Panc1 (cell line): Measurements from ENCODE around the gene TFEB. TPM values are rescaled to one million over a fixed set of nuclear protein-coding genes. Genes with fewer than 3 reads are reported as not detected.

Experiments
- ATAC-seq: fragments of 200-7000 bp; cut with Tn5 transposase; 2 replicates; pipeline ENCODE4 v1.9.1; 2020; ENCODE audit warnings: mild to moderate bottlenecking, moderate library complexity
- BruUV-seq: library from RNA; stranded (reverse); fragments of 400-500 nt; replicated peaks from 2 replicates; lab custom pipeline; 2021; lab: Mats Ljungman, UMichigan
- CTCF ChIA-PET: fragments of 300-600 bp; sonication (Branson Sonifier 250); formaldehyde crosslinking; loops from one replicate; lab custom pipeline; 2022; ENCODE audit warnings: antibody characterized with exemption; lab: Charles Lee
- POLR2A ChIA-PET: fragments of 300-600 bp; sonication (Branson Sonifier 250); formaldehyde crosslinking; loops from one replicate; lab custom pipeline; 2022; ENCODE audit warnings: antibody characterized with exemption; lab: Charles Lee
- DNase-seq: peaks from one replicate; pipeline ENCODE4 v3.0.0-alpha.2; 2010; ENCODE audit warnings: low read depth, low spot score
- H3K27ac ChIP-seq: 2 replicates; pipeline ENCODE4 v1.5.1; 2011; ENCODE audit warnings: mild to moderate bottlenecking, low read length, inconsistent platforms
- H3K27me3 ChIP-seq: fragments of 200-500 bp; sonication (Bioruptor generic); 2 replicates; pipeline ENCODE4 v1.6.0; 2014; ENCODE audit warnings: low read length, inconsistent platforms; ENCODE audit not compliant: control insufficient read depth, insufficient read depth
- H3K36me3 ChIP-seq: fragments of 200-500 bp; sonication (Bioruptor generic); 2 replicates; pipeline ENCODE4 v1.5.1; 2014; ENCODE audit warnings: inconsistent platforms, mild to moderate bottlenecking, low read length, moderate library complexity; ENCODE audit not compliant: control insufficient read depth, insufficient read depth
- H3K4me1 ChIP-seq: 2 replicates; pipeline ENCODE4 v1.5.1; 2011; ENCODE audit warnings: inconsistent platforms, mild to moderate bottlenecking, low read length, moderate library complexity; ENCODE audit not compliant: control insufficient read depth, insufficient read depth
- H3K4me3 ChIP-seq, 2 experiments: 2 replicates each; pipeline ENCODE4 v1.5.1; 2011 to 2012; ENCODE audit warnings: low read depth in 2 of 2, low read length in 2 of 2, mild to moderate bottlenecking in 2 of 2, inconsistent platforms in 1 of 2, moderate library complexity in 1 of 2
- H3K9me3 ChIP-seq: fragments of 200-500 bp; sonication (Bioruptor generic); 2 replicates; pipeline ENCODE4 v1.5.1; 2014; ENCODE audit warnings: low read depth, mild to moderate bottlenecking, inconsistent platforms, low read length, moderate library complexity; ENCODE audit not compliant: control insufficient read depth, insufficient read depth
- POLR2AphosphoS5 ChIP-seq: IDR thresholded peaks from 2 replicates; pipeline ENCODE4 v1.6.1; 2012; ENCODE audit warnings: mild to moderate bottlenecking, low read depth, low read length, moderate library complexity
- REST ChIP-seq, 2 experiments: IDR thresholded peaks; 2 replicates each; pipeline ENCODE4 v1.6.1; 2011 to 2012; ENCODE audit warnings: low read depth in 2 of 2, control low read depth in 1 of 2, low read length in 1 of 2, mild to moderate bottlenecking in 1 of 2, moderate library complexity in 1 of 2; ENCODE audit not compliant: insufficient read depth in 1 of 2
- SIN3A ChIP-seq: IDR thresholded peaks from 2 replicates; pipeline ENCODE4 v1.6.1; 2012; ENCODE audit warnings: low read depth, mild to moderate bottlenecking, low read length, moderate library complexity, borderline replicate concordance; ENCODE audit not compliant: insufficient read depth
- TCF7L2 ChIP-seq: IDR thresholded peaks from 2 replicates; pipeline ENCODE4 v1.6.1; 2011; ENCODE audit warnings: mild to moderate bottlenecking, low read depth, low read length, inconsistent platforms
- in situ Hi-C: cut with HindIII; loops from 2 replicates; pipeline ENCODE4 v1.10.0; 2016; ENCODE audit warnings: low sequenced_read_pairs, low pct_unique_long_range_greater_than_20kb
- intact Hi-C: fragments of 100-400 bp; cut with micrococcal nuclease; formaldehyde crosslinking; loops from one replicate; pipeline ENCODE4 v1.10.0; 2022; ENCODE audit not compliant: unreplicated experiment
- total RNA-seq: library from RNA; stranded (reverse); gene quantifications from one replicate; pipeline ENCODE4 v1.2.1, GENCODE V29; 2021; ENCODE audit not compliant: unreplicated experiment
- TF ChIP-seq, protein P1 (sequence below): fragments of 450-650 bp; IDR thresholded peaks from 2 replicates; pipeline ENCODE4 v1.5.1; 2017; ENCODE audit warnings: mild to moderate bottlenecking

Gene TFEB
- total RNA-seq, 1 experiment from 2014 or later: 13.3 TPM

DNA sequence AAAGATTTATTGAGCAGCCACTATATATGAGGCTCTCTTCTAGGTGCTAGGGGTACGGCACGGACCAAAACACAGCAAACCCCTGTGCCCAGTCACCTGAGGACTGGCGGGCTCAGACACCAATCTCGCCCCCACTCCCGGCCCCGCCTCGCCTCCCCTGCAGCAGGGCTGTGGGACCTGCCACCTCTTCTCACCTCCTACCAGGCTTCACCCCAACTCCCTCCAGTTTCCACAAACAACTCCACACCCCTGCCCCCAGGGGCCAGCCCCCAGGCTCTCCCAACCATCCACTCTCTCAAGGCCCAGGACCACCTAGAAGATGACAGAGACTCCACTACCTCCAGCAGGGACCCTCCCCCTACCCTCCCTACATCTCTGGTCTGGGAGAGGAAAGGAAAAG is 6.5 kb downstream of the TFEB start:
- BruUV-seq: no TSS peak
- Histone ChIP-seq H3K4me1 (peaks cover 10% of the 10 kb centered on the region), H3K9me3 (no peaks in the 10 kb centered on the region), H3K4me3 (no peak overlapping the region), H3K27ac (no peak overlapping the region), H3K36me3 (no peaks in the 10 kb centered on the region), H3K27me3 (no peaks in the 10 kb centered on the region)
- DNase-seq (no peak), ATAC-seq (no peak)
- CTCF ChIA-PET: no interaction called here
- intact Hi-C loops (no loop called here), in situ Hi-C loops (no loop called here)
- POLR2A ChIA-PET: no interaction called here
- TF ChIP-seq, protein P1, sequence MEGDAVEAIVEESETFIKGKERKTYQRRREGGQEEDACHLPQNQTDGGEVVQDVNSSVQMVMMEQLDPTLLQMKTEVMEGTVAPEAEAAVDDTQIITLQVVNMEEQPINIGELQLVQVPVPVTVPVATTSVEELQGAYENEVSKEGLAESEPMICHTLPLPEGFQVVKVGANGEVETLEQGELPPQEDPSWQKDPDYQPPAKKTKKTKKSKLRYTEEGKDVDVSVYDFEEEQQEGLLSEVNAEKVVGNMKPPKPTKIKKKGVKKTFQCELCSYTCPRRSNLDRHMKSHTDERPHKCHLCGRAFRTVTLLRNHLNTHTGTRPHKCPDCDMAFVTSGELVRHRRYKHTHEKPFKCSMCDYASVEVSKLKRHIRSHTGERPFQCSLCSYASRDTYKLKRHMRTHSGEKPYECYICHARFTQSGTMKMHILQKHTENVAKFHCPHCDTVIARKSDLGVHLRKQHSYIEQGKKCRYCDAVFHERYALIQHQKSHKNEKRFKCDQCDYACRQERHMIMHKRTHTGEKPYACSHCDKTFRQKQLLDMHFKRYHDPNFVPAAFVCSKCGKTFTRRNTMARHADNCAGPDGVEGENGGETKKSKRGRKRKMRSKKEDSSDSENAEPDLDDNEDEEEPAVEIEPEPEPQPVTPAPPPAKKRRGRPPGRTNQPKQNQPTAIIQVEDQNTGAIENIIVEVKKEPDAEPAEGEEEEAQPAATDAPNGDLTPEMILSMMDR: no peak
- TF ChIP-seq POLR2AphosphoS5: no peak
- TF ChIP-seq TCF7L2: no peak
- no peak for TF ChIP-seq REST (IDR thresholded peaks at IDR 0.05; ENCODE audit: insufficient read depth in 1 of 2, low read depth in 2 of 2, low read length in 1 of 2)
- TF ChIP-seq SIN3A: no peak

DNA sequence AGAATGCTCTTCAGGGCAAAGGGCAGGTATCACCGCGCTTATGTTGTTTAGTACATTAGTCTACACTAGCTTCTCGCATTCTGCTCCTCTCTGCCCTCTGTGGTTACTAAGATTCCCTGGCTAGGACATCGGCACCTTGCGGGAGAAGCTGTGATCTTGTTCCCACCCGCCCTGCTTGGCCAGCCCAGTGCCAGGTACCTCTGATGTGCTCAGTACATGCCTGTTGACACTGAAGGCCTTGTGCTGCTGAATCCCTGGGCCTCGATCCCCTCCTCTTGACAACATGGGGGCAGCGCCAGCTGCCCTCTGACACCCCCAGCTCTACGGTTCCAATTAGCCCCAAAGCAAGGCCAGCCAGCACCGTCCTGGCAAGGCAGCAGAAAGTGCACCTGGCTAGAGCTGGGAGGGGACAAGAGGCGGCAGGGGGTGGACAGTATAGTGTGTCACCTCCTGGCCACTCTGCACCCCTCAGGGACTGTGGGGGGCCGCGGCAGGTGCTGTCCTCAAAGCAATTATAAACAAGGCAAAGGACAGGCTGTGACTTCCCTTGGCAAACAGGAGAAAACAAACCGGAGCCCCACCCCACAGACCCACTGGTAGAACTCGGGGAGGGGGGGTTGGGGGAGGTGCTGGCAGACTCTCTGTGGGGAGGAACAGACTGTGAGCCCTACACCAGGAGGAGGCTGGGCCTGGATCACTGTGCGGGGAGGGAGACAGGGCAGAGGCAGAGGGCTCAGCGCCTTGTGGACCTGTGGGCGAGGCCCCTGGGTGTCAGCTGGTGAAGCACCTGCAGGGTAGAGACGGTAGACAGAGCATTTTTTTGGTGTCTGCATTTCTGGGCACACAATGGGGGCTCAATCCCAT is 7.1 kb downstream of the TFEB start:
- H3K4me1 ChIP-seq: peaks cover 9% of the 10 kb centered on the region
- no peak overlapping the region for H3K27ac ChIP-seq
- H3K4me3 ChIP-seq: no peak overlapping the region
- ATAC-seq: no peak
- DNase-seq: no peak
- ChIA-PET CTCF (no interaction called here), POLR2A (interaction anchor here (0.6 kb wide), 1 partner anchor 26 kb away, joined by 3 read pairs; no protein-coding TSS in a partner anchor)
- no peaks in the 10 kb centered on the region for H3K27me3 ChIP-seq
- no peaks in the 10 kb centered on the region for H3K9me3 ChIP-seq
- intact Hi-C loops: no loop called here
- BruUV-seq: no TSS peak
- in situ Hi-C loops: no loop called here
- TF ChIP-seq SIN3A (no peak), REST (IDR thresholded peaks at IDR 0.05; ENCODE audit: insufficient read depth in 1 of 2, low read depth in 2 of 2, low read length in 1 of 2) (no peak), POLR2AphosphoS5 (no peak), TCF7L2 (no peak)
- TF ChIP-seq, protein P1: no peak
- no peaks in the 10 kb centered on the region for H3K36me3 ChIP-seq
